ENCODE results near the gene GULP1.
"Not testable (repeated sequence)": the region's sequence is repeated elsewhere in the genome, so short reads cannot be mapped to it uniquely, and the experiment has no call there.

Gene GULP1

DNA sequence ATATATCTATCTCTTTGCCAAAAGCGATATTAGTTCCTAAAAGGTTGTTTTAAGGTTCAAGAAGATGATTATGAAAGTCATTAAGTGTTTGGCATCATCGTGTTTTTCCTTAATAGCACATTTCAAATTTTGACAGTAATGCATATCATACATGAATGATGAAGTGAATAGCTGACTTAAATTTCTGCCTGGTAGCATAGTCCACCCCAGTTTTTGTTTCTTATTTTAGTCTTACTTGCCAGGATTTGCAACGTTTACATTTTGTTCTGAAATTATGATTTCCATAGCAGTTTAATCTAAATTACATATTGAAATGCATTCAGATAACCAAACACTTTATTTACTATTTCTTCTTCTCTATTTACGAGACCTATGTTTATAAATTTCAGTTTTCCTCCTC lies 201.1 kb downstream of the GULP1 start:
- DNase-seq, result no peak

DNA sequence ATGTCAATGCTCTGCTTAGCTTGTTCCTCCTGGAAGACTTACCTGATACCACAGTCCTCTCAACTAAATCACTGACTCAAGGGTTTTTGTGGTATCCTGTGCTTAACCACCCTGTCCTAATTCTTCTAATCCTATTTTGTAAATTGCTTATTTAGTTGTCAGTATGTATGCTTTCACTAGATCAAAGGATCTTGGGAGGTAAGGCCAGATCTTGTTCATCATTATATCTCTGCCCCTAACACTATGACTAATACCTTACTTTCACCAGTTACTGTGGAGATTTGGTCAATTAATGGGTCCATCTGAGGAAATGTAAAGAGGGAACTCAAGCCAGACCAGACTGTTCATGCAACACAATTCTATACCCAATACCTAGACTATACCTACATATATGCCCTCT lies 203.2 kb downstream of the GULP1 start:
- DNase-seq, result no peak

DNA sequence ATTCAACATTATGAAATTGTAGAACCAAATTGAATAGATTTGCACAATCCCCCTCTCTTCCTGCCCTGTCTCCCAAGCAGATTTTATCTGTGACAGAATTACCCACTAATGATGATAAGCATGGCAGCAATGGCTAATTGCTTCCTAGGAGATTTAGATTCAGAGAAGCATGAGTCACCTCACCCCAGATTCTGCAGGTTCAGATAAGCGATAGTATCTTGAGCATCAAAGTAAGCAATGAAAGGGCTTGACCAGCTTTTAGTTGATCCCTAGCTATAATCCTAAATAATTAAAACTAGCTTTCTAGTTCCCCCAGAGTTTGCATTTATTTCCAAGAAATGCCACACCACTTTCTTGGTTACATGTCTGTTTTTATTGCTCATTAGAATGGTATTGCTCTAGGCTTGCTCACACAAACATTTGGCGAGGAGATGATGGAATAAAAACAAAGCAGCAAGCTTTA lies 204.3 kb downstream of the GULP1 start:
- DNase-seq, result no peak

DNA sequence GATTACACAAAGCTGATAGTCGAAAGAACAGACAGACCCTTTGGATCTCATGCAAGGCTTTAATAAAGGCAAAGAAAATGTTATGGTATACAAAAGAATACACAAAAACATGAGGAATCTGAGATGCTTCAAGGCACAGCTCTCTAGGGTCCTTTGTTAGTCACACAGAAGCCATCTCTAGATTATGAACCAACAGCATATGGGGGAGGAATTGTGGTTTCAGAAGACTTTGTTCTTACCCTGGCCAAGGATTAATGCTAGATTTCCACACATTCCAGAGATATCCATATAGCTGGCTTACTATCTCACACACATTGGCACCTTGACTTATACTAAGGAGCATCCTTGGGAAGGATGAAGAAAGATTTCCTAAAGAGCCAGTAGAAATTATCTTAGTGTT lies 206.1 kb downstream of the GULP1 start:
- DNase-seq, result no peak

DNA sequence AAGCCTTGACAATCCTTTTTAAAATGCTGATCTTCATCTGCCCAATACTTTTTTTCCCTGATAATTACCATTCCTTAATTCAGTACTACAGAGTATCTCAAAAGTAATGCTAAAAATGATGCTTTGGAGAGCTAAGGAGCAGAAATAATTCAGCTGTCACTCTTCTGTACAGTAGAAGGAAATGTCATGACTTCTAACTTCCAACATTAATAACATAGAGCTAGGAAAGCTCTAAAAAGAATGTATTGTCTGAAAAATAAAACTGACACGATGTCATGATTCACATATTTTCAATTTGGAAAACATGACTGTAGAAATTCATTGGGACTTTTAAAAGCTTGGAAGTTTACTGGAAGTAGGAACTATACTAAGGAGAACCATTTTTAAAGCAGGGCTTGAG lies 212.3 kb downstream of the GULP1 start:
- no peak for DNase-seq

DNA sequence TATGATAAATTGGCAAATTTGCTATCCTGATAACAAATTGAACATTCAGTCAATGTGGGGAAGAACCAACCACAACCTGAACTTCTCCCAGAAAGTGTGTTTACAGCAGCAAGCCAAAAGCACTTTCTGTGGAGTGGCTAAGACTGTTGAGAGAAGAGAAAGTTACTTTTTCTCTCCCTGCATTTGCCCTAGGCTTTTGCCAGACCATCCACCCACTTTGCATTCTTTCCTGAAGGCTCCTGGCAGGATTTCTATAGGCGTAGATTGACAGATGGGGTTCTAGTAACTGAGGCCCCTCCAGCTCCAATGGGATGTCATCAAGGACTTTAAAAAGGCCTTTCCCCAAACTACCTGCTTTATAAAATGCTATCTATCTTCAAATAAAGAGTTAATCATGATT lies 215.2 kb downstream of the GULP1 start:
- no peak for DNase-seq

DNA sequence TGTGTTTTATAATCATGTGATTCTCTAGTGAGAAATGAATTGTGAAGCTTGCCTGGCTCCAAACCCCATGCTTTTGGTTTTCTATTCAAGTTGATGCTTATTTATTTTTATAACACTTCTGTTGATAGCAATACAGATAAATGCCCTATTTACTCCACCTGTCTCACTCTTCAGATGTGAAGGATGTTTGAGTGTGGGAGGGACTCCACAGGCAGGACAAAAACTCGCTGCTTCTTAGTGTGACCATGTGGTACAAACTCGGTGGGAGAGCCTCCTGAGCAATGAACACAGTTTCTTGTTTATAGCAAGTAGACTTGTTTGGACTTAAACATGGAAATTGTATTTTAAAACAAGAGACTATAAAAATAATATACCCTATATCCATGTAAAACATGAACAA lies 219.7 kb downstream of the GULP1 start:
- no peak for DNase-seq

DNA sequence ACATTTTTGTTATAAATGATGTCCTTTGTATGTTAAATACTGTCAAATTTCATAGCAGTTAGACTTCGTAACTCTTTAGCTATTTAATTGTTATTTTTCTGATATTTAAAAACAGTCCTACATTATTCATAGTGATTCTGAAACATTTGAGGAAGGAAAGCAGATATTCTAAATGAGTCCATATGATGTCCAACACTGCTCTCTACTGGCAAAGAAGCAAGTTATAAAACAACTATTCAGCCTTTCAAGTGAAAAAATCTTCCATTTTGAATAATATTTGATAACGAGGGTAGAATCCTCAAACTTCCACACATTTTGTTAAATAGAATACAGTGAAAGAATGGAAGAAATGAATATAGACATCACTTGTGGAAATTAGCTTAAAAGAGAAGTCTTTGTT lies 220.8 kb downstream of the GULP1 start:
- DNase-seq, result no peak

DNA sequence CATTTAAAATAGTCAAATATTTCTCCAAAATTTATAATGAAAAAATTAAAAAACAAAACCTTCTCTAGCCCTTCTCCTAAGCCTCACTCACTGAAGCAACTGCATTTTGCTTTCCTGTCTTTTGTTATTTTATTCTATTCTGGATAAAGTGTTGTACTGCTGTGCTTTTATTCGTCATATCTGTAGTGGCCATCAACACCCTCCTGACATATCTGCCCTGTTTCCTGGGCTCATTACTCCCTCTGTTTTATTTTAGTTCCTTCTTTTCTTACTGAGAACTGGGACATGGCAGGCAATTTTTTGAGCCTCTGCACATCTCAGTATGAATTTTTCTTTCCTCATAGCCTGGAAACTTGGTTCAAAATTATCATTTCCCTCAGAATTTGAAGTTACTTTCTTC lies 224.2 kb downstream of the GULP1 start:
- DNase-seq, result no peak

DNA sequence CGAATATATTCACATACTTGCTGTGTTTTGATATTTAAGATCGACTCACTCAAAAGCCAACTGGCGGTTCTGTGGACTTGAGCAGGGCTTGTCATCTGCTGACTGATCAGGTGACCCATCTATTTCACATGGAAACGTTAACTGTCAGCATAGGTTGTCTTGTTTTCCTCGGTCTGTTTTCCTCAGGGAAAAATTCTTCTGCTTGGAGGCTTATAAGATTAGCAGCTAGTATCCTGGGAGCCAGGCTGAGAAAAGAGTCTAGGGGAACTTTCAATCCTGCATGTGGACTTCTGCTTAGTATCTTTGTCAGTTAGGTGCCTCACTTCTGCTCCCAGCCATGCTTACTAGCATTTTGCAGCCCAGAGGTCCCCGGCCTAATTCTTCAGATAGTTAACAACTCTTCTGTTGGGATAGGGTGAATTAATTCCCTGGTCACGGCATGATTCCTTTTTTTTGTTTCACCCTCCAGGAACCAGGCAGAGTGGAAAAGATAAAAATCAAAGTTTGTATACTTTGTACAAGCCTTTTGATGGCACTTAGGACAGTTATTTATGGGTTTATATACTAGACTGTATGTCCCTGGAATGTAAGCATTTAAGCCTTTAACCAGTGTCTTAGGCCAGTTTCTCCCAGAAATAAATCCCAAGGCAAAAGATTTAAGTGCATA lies 226.0 kb downstream of the GULP1 start:
- DNase-seq, result no peak

DNA sequence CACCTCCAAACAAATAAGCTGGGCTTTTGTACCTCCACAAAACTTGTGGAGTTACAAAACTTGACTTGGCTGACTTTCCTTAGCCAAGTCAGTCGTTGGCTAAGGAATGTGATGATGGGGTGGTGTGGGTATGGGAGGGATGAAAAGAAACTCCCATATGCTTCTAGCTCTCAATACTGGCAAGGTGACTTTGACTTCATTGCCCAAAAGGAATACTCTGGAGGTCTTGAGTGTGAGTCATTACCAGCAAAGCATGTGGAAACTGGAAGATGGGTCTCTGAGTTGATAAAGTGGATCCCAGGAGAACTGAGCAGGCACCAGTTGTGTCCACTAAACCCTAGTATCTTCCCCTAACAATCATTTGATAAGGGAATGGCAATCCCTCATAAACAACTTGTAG lies 226.7 kb downstream of the GULP1 start:
- DNase-seq, result no peak

DNA sequence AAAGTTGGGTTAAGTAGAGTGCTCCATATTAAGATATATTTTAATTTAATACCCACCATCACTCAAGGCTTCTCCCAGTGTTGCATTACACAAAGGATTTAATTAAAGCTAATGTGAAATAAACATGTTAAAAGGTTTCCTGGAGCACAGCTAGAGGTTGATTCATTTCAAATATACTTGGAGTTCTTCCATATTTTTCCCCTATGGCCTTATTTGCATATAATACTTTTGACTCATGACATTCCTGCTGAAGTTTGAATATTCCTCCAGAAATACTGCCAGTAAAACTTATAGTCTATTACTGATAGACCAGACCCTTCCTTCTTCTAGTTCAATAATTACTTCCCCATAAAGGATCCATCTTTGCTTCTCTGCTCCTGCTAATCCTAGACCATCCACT lies 227.5 kb downstream of the GULP1 start:
- no peak for DNase-seq

DNA sequence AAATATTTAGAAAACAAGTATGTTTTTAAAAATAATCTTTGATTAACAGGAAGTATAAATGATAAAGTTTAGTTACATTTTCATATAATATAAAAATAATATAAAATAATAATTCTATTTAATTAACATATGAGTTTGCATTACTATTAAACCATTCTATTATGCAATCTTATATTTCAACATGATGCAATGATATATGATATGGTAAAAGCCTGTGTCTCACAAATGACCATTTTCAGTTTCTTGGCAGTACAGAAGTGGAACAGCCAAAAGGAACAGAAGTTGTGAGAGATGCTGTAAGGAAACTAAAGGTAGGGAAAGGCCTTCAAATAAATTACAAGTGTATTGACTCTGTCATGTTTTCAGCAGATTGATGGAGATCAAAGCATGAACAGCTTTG lies 230.8 kb downstream of the GULP1 start:
- no peak for DNase-seq

DNA sequence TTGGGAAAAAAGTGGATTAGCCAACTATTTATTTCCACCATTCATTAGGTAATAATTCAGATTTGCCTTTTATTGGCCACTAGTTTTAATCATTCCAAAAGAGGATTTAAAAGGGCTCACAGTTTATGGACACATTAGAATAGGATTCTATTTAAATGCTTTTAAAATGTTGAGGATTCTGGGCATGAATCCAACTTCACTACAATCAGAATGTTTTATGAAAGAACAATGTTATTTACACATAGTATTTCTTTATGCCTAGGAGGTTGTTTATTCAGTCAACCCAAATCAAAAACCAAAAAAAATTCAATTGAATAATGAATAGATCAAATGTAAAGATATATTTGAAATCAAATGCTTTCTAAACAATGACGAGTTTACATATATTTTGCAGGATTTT lies 232.2 kb downstream of the GULP1 start:
- DNase-seq, result no peak

DNA sequence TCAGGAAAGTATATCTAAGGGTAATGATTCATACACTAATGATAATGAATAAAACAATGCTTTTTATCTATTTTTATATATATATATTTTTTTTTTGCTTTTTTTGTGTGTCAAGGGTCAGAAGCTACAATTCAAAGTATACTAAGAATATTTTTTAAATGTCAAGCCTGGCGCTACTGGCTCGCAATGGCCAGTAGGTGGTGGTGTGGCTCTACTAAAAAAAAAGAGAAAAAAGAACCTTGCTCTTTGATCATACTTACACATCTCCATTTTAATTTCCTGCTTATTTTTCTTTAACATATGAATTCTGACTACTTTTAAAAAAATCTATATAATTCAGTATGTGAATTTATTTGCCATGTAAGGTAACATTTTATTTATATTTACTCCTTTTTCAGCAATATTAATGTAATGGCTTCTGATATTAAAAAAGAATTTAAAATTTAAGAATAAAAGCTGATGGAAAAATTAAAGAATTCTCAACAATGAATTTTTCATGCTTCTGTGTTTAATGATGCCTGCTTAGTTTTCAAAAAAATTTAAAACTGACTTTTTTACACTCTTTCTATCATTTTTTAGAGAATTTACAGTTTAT lies 232.9 kb downstream of the GULP1 start:
- peak; percentile 22 for DNase-seq

DNA sequence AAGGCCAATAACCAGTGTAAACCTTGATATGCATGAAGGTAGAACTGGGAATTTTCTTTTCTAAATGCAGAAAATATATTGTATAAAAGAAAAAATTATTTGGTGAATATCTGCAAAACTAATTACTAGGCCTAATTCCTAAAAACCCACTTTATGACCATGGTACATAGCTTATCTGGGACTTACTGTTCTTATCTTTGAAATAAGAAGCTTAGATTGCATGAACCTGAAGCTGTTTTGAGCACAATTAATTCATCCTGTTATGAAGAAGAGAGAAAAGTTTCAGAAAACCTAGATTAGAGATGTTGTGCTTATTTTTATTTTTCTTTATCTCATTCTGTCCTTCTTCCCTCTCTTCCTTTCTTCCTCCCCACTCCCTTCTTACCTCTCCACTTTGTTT lies 235.0 kb downstream of the GULP1 start:
- no peak for DNase-seq

DNA sequence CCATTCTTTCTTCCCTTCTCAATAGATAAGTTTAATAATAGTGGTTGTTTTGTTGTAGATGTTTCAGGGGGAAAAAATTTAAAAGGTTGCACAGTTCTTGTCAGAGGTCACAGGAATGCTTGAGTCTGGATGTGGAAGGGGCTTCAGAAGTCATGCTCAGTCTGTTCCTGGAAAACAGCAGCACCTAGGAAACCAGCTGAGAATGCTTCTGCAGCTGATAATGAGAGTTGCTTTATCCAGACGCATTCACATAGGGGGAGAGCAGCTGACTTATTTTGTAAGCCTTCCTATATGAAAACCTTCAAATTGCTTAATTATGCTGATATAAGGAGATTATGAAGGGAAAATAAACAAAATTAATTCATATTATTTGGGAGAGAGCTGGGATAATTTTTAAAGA lies 235.5 kb downstream of the GULP1 start:
- DNase-seq, result no peak

DNA sequence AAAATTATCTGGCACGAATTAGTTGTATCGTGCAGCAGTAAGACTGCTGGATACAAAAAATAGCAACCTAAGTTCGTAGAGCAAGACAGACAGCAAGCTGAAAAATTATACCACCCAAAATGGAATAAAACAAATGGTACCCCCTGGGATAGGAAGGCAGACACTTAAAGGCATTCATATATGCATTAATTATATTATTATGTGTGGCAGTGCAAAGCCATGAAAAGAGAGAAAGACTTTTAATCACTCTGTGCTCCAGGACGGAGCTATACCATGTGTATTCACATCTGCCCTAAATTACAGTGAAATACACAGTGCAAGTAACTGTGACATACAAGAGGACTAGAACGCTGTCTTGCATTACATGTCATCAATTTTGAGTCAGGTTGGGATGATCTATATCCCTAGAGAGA lies 235.9 kb downstream of the GULP1 start:
- DNase-seq, result no peak

DNA sequence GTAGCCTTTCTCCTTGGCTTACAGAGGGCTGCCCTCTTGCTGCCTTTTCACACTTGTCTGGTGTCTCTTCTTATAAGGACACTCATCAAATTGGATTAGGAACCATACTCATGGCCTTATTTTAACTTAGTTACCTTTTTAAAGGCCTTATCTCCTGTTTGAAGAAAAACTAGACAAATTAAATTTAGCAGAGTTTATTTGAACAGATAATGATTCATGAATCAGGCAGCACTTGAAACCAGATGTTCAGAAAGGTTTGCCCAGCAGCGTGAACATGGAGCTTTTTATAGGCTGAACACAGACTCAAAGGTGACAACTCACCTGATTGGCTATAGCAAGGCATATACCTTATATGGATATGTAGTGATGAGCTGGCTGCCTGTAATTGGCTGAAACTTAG lies 238.0 kb downstream of the GULP1 start:
- DNase-seq, result no peak

DNA sequence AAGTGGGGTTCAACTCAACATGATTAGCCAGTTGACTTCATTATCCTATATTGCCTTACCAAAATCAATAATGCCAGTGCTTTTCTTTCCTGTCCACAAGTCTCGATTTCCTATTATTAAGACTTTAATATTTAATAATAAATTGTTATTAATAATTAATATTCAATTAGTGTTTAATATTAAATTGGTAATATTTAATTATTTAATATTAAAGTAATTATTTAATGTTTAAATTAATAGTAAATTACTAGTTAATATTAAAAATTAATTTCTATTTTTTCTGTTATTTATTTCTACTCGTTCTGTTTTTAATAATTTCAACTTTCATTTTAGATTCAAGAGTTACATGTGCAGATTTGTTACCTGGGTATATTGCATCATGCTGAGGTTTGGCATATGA lies 243.2 kb downstream of the GULP1 start:
- no peak for DNase-seq

DNA sequence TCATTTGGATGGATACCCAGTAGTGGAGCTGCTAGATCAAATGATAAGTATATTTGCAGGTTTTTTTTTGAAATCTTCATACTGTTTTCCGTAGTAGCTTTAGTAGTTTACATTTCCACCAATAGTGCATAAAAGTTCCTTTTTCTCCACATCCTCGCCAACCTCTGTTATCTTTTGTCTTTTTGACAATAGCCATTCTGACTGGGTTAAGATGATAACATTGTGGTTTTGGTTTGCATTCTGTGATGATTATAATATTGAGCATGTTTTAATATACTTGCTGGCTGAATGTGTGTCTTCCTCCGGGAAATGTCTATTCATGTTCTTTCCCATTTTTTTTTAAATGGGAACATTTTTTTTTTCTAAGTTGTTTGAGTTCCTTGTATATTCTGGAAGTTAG lies 260.0 kb downstream of the GULP1 start:
- DNase-seq, result no peak

DNA sequence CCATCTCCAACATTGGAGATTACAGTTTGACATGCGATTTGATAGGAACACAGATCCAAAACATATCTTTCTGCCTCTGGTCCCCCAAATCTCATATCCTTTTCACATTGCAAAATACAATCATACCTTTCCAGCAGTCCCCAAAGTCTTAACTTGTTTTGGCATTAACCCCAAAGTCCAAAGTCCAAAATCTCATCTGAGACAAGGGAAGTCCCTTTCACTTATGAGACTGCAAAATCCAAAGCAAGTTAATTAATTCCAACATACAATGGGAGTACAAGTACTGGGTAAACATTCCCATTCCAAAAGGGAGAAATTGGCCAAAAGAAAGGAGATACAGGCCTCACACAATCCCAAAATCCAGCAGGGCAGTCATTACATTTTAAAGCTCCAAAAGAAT lies 265.4 kb downstream of the GULP1 start:
- no peak for DNase-seq

DNA sequence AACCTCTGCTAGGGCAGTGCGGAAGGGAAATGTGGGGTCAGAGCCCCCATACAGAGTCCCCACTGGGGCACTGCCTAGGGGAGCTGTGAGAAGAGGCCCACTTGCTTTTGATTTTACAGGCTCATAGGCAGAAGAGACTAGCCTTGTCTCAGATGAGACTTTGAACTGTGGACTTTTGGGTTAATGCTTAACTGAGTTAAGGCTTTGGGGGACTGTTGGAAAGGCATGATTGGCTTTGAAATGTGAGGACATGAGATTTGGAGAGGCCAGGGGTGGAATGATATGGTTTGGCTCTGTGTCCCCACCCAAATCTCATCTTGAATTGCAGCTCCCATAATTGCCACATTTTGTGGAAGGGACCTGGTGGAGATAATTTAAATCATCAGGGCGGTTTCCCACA lies 267.8 kb downstream of the GULP1 start:
- not testable (repeated sequence) for DNase-seq

DNA sequence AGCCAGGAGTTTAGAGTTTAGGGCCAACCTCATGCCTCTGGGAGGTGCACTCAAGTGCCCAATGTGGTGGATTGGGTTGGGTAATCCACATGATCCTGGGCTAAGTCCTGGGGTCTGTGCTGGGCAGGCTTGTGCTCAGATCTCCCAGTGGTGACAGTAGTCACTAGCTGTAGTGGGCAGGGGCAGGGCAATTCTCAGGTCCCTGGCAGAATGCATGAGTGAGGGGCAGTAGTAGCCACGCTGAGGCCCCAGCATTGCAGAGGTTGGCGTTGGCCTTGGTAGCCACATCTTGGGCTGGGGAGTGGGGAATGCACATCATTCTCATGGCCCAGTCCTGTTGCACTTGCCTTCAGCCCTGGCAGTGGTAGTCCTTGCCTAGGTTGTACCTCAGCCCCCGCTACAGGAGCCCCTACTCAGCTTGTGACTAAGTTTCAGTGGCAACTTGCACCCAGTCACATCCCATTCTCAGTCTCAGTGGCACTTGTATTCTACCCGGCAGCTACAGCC lies 269.9 kb downstream of the GULP1 start:
- no peak for DNase-seq
